Measurements from ENCODE around the gene ZNF536.

Gene ZNF536

DNA sequence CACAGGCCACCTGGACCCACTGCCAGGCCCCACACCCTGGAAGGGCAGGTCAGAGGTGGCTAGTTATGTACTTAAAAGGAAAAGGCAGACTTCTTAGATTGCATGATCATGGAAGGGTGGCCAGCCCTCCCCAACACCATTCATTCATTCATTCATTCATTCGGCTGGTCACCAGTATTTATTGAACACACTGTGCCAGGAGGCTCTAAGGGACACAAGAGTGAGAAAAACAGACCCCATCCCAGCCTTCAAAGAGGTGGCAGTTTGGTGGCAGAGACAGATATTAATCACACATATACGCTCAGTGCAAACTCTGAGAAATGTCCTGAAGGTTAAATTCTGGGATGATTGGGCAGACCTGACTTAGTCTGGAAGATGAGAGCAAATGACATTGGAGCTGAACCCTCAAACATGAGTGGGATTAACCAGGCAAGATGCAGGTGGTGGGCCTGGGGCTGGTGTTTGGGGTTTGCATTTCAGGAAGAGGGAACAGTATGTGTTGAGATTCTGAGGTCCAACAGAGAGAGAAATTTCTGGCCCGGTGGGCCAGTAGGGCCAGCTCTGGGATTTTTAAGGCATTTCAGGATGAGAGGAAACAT is 147.5 kb downstream of the ZNF536 start:
- Histone ChIP-seq H3K14ac (ENCODE audit: low read length in 2 of 2) (no peak overlapping the region), H3K18ac (ENCODE audit: low read depth in 1 of 2, low read length in 2 of 2) (no peak overlapping the region), H3K23ac (ENCODE audit: low read length in 2 of 2) (no peak overlapping the region), H2BK5ac (ENCODE audit: low read depth, low read length, poor library complexity, severe bottlenecking) (no peak overlapping the region), H2BK15ac (ENCODE audit: low read depth, poor library complexity, severe bottlenecking) (no peak overlapping the region), H3K9me3 (ENCODE audit: control insufficient read depth, low read length) (no peaks in the 10 kb centered on the region), H3K9ac (ENCODE audit: low read length) (no peak overlapping the region), H3K4me2 (ENCODE audit: low read length, poor library complexity, severe bottlenecking) (no peak overlapping the region), H3K4me1 (ENCODE audit: control insufficient read depth, insufficient read depth, low read depth, low read length) (peaks cover 1% of the 10 kb centered on the region), H4K8ac (ENCODE audit: low read length) (no peak overlapping the region), H2BK12ac (ENCODE audit: low read length in 2 of 2) (no peak overlapping the region), H2AK5ac (ENCODE audit: low read length, severe bottlenecking) (no peak overlapping the region), H2AFZ (ENCODE audit: low read depth, low read length) (no peak overlapping the region), H3K4ac (ENCODE audit: low read depth in 1 of 2, low read length in 2 of 2) (no peak overlapping the region), H4K91ac (ENCODE audit: low read length) (peak overlapping the region; percentile 48), H3K27ac (ENCODE audit: low read length, poor library complexity, severe bottlenecking) (no peak overlapping the region), H3K36me3 (ENCODE audit: control insufficient read depth in 1 of 2, insufficient read depth in 2 of 2, low read depth in 1 of 2, low read length in 2 of 2) (no peaks in the 10 kb centered on the region), H3K4me3 (ENCODE audit: insufficient read depth in 1 of 2, low read depth in 1 of 2, low read length in 2 of 2) (no peak overlapping the region), H2BK120ac (ENCODE audit: low read depth, low read length) (no peak overlapping the region), H3K79me1 (replicated peaks; ENCODE audit: low read length, poor library complexity, severe bottlenecking) (no peaks in the 10 kb centered on the region), H3K27me3 (ENCODE audit: control insufficient read depth in 1 of 2, insufficient read depth in 1 of 2, low read length in 2 of 2) (peaks cover 0 to 4% of the 10 kb centered on the region in 2 experiments)
- 97% methylated on average over 3 of the region's 3 CpGs for WGBS
- DNase-seq = no peak

DNA sequence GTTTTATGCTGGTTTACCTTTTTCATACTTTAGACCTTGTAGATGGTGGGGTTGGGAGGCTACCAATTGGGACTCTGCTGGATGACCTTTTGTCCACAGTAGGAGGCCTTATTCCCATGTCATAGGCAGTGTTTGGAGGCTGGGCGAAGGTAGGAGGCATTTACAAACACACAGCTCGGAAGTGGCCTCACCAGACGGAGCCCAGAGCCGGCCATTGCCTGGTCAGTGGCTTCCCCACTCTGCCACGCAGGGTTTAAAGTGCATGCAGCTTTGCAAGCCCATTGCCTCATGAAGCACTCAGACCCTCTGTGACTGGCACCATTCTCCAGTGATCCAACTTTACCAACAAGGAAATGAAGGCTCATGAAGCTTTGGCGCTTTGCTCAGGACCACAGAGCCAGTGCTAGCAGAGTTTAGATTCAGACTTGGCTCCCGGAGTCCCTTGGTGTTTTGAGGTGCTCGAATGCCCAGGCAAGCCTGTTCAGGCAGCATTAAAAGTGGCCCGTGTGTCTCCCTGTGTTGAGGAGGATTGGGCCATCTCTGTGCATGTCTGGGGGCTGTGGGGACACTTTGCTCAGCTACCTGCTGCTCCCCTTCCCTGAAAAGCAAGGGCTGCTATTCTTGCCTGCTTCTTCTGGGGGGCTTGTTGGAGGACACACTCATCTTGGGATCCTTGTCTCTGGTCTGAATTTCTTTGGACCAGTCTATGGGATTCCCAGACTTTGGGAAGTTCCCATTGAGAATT is 148.7 kb downstream of the ZNF536 start:
- Histone ChIP-seq H2BK15ac (ENCODE audit: low read depth, poor library complexity, severe bottlenecking) (no peak overlapping the region), H2AK5ac (ENCODE audit: low read length, severe bottlenecking) (no peak overlapping the region), H3K27ac (ENCODE audit: low read length, poor library complexity, severe bottlenecking) (no peak overlapping the region), H3K4ac (ENCODE audit: low read depth in 1 of 2, low read length in 2 of 2) (no peak overlapping the region), H3K9me3 (ENCODE audit: control insufficient read depth, low read length) (no peaks in the 10 kb centered on the region), H3K18ac (ENCODE audit: low read depth in 1 of 2, low read length in 2 of 2) (no peak overlapping the region), H3K4me3 (ENCODE audit: insufficient read depth in 1 of 2, low read depth in 1 of 2, low read length in 2 of 2) (no peak overlapping the region), H2BK120ac (ENCODE audit: low read depth, low read length) (no peak overlapping the region), H3K27me3 (ENCODE audit: control insufficient read depth in 1 of 2, insufficient read depth in 1 of 2, low read length in 2 of 2) (peaks cover 0 to 4% of the 10 kb centered on the region in 2 experiments), H2BK5ac (ENCODE audit: low read depth, low read length, poor library complexity, severe bottlenecking) (no peak overlapping the region), H3K4me1 (ENCODE audit: control insufficient read depth, insufficient read depth, low read depth, low read length) (peaks cover 1% of the 10 kb centered on the region), H2BK12ac (ENCODE audit: low read length in 2 of 2) (no peak overlapping the region), H3K14ac (ENCODE audit: low read length in 2 of 2) (no peak overlapping the region), H3K9ac (ENCODE audit: low read length) (no peak overlapping the region), H3K4me2 (ENCODE audit: low read length, poor library complexity, severe bottlenecking) (no peak overlapping the region), H4K8ac (ENCODE audit: low read length) (no peak overlapping the region), H3K23ac (ENCODE audit: low read length in 2 of 2) (no peak overlapping the region), H4K91ac (ENCODE audit: low read length) (no peak overlapping the region), H3K79me1 (replicated peaks; ENCODE audit: low read length, poor library complexity, severe bottlenecking) (no peaks in the 10 kb centered on the region), H3K36me3 (ENCODE audit: control insufficient read depth in 1 of 2, insufficient read depth in 2 of 2, low read depth in 1 of 2, low read length in 2 of 2) (no peaks in the 10 kb centered on the region), H2AFZ (ENCODE audit: low read depth, low read length) (no peak overlapping the region)
- 62% methylated on average over 9 of the region's 9 CpGs for WGBS
- no peak for DNase-seq

DNA sequence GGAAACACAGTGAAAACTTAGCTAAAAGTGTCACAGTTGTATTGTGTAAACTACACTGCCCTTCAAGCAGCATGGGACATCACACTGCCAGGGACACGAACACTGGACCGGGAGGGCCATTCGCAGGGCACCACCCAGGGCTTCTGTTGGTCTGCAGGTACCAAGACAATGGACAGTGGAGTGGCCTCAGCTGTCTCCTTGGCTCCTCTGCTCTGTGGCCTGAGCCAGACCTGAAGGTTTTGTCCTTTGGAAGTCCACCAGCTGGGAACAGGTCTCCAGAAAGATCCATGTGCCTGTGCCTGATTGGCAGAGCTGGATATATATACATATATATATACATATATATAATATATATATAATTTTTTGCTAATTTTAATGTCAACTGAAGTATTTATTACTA is 149.8 kb downstream of the ZNF536 start:
- Histone ChIP-seq H3K79me1 (replicated peaks; ENCODE audit: low read length, poor library complexity, severe bottlenecking) (no peaks in the 10 kb centered on the region), H3K18ac (ENCODE audit: low read depth in 1 of 2, low read length in 2 of 2) (no peak overlapping the region), H3K4ac (ENCODE audit: low read depth in 1 of 2, low read length in 2 of 2) (no peak overlapping the region), H2AFZ (ENCODE audit: low read depth, low read length) (no peak overlapping the region), H2BK5ac (ENCODE audit: low read depth, low read length, poor library complexity, severe bottlenecking) (no peak overlapping the region), H2BK120ac (ENCODE audit: low read depth, low read length) (no peak overlapping the region), H3K27ac (ENCODE audit: low read length, poor library complexity, severe bottlenecking) (no peak overlapping the region), H3K23ac (ENCODE audit: low read length in 2 of 2) (no peak overlapping the region), H3K9me3 (ENCODE audit: control insufficient read depth, low read length) (no peaks in the 10 kb centered on the region), H3K4me1 (ENCODE audit: control insufficient read depth, insufficient read depth, low read depth, low read length) (no peaks in the 10 kb centered on the region), H2BK15ac (ENCODE audit: low read depth, poor library complexity, severe bottlenecking) (no peak overlapping the region), H2AK5ac (ENCODE audit: low read length, severe bottlenecking) (no peak overlapping the region), H3K14ac (ENCODE audit: low read length in 2 of 2) (no peak overlapping the region), H3K4me2 (ENCODE audit: low read length, poor library complexity, severe bottlenecking) (no peak overlapping the region), H3K4me3 (ENCODE audit: insufficient read depth in 1 of 2, low read depth in 1 of 2, low read length in 2 of 2) (no peak overlapping the region), H2BK12ac (ENCODE audit: low read length in 2 of 2) (no peak overlapping the region), H3K9ac (ENCODE audit: low read length) (no peak overlapping the region), H3K27me3 (ENCODE audit: control insufficient read depth in 1 of 2, insufficient read depth in 1 of 2, low read length in 2 of 2) (peaks cover 0 to 4% of the 10 kb centered on the region in 2 experiments), H3K36me3 (ENCODE audit: control insufficient read depth in 1 of 2, insufficient read depth in 2 of 2, low read depth in 1 of 2, low read length in 2 of 2) (no peaks in the 10 kb centered on the region), H4K91ac (ENCODE audit: low read length) (no peak overlapping the region), H4K8ac (ENCODE audit: low read length) (no peak overlapping the region)
- WGBS = 60% methylated on average over 3 of the region's 3 CpGs
- no peak for DNase-seq

DNA sequence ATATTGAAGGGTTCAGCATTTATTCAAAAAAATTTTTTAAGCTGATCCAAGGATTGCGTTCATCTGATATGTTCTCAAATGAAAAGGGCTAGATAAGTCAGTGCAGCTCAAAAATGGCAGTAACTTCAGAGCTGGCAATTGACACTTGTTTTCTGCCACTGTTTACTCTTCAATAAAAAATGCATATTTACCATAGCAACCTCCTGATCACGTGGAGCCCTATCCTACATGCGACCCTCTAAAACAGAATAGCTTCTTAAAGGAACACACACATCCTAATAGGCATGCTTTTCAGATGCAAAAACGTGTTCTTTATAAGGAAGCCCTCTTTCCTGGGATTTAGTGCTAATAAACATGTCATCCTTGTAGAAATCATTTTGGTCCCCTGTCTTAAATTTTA is 150.2 kb downstream of the ZNF536 start:
- no peak overlapping the region for H3K4me3 ChIP-seq (ENCODE audit: insufficient read depth in 1 of 2, low read depth in 1 of 2, low read length in 2 of 2)
- 29% methylated on average over 3 of the region's 4 CpGs for WGBS

More for the DNA sequence above, 150.2 kb downstream of the ZNF536 start:
- no peak for DNase-seq
- no peak overlapping the region for H2AK5ac ChIP-seq (ENCODE audit: low read length, severe bottlenecking)
- no peak overlapping the region for H2BK120ac ChIP-seq (ENCODE audit: low read depth, low read length)
- H4K91ac ChIP-seq (ENCODE audit: low read length) = no peak overlapping the region
- H3K27me3 ChIP-seq (ENCODE audit: control insufficient read depth in 1 of 2, insufficient read depth in 1 of 2, low read length in 2 of 2) = peaks cover 0 to 4% of the 10 kb centered on the region in 2 experiments
- H2BK15ac ChIP-seq (ENCODE audit: low read depth, poor library complexity, severe bottlenecking) = no peak overlapping the region
- H2AFZ ChIP-seq (ENCODE audit: low read depth, low read length) = no peak overlapping the region
- no peak overlapping the region for H3K18ac ChIP-seq (ENCODE audit: low read depth in 1 of 2, low read length in 2 of 2)
- no peaks in the 10 kb centered on the region for H3K9me3 ChIP-seq (ENCODE audit: control insufficient read depth, low read length)
- H3K79me1 ChIP-seq (replicated peaks; ENCODE audit: low read length, poor library complexity, severe bottlenecking) = no peaks in the 10 kb centered on the region
- no peak overlapping the region for H2BK5ac ChIP-seq (ENCODE audit: low read depth, low read length, poor library complexity, severe bottlenecking)
- no peak overlapping the region for H4K8ac ChIP-seq (ENCODE audit: low read length)
- no peak overlapping the region for H3K9ac ChIP-seq (ENCODE audit: low read length)
- H3K27ac ChIP-seq (ENCODE audit: low read length, poor library complexity, severe bottlenecking) = no peak overlapping the region
- no peak overlapping the region for H3K4ac ChIP-seq (ENCODE audit: low read depth in 1 of 2, low read length in 2 of 2)
- no peak overlapping the region for H2BK12ac ChIP-seq (ENCODE audit: low read length in 2 of 2)
- H3K36me3 ChIP-seq (ENCODE audit: control insufficient read depth in 1 of 2, insufficient read depth in 2 of 2, low read depth in 1 of 2, low read length in 2 of 2) = no peaks in the 10 kb centered on the region
- no peak overlapping the region for H3K14ac ChIP-seq (ENCODE audit: low read length in 2 of 2)
- H3K4me2 ChIP-seq (ENCODE audit: low read length, poor library complexity, severe bottlenecking) = no peak overlapping the region
- H3K23ac ChIP-seq (ENCODE audit: low read length in 2 of 2) = no peak overlapping the region
- no peaks in the 10 kb centered on the region for H3K4me1 ChIP-seq (ENCODE audit: control insufficient read depth, insufficient read depth, low read depth, low read length)

Data from mesenchymal stem cell (in vitro differentiated cells and primary cell).